Heart left ventricle (tissue), 13 donors: ENCODE results near the gene CEP170.

Experiments
- POLR2A ChIP-seq, 2 donors: fragments of 450-650 bp; IDR thresholded peaks; one replicate each; pipeline ENCODE4 v1.6.1; 2017; ENCODE audit warnings: antibody characterized with exemption in 2 of 2, mild to moderate bottlenecking in 2 of 2, moderate library complexity in 2 of 2
- TF ChIP-seq, protein P1 (sequence below), 12 donors: fragments of 200-600 bp; sonication (generic) in 4 of 12; IDR thresholded peaks; one replicate each; pipeline versions ENCODE4 v1.5.0 to v1.8.0; 2018 to 2022; ENCODE audit warnings: antibody characterized with exemption in 12 of 12, mild to moderate bottlenecking in 5 of 12
- donor health status: ischemic (EF 13 %, LVEDD 7.1; RV severe dilation, severe dysfunction).
- donor health status: DM: no; HTN: yes; CAD: no.
- donor health status: DM: no; HTN: no; CAD: no.
- donor health status: ischemic (EF 25% LVEDD 6.9; RV normal size, moderate dysfunction).
- donor health status: ischemic (EF 25% LVEDD 5.7; RV mildly dilated, moderate dysfunction).
- donor health status: ischemic (EF 35%, LVEDD 5.7; RV mildly dilated, moderate dysfunction).
- donor health status: nonischemic (EF 11% LVEDD 7.7; RV severe dilation, severe dysfunction).
- donor health status: DM: yes; HTN: yes; CAD: no.
- donor health status: PGD.
- donor health status: ischemic (EF 29% LVEDD 5.4; RV normal size, mild dysfunction).
- donor health status: nonischemic (EF 23%, LVEDD 6.1; RV moderate dilation, normal function).

DNA sequence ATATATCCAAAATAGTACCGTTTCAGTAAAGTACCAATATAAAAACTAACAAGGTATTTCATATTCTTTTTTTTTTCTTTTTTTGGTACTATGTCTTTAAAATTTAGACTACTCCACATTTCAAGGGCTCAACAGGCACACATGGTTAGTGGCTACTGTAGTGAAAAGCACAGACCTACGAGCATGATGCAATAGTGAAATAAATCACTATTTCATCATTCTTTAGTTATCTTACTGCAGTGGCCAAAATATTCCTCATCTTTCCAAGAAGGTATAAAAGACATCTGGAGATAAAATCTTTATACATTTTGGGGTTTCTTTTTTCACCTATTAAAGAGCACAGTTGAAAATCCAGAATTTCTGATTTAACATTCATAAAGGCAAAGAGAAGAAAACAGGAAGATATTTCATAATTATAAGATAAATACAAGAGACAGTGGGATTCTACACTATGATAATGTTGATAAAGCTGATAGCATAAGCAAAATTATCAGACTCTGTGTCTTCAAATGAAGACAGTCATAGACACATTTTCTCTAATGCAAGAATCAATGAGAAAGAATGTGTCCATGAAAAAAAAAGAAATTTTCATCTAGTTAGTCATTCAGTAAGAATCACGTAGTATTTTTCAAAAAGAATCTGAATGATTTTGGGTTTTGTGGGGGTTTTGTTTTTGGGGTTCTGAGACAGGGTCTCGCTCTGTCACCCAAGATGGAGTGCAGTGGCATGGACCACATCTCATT, 41.9 kb downstream of the CEP170 start:
- TF ChIP-seq, protein P1, sequence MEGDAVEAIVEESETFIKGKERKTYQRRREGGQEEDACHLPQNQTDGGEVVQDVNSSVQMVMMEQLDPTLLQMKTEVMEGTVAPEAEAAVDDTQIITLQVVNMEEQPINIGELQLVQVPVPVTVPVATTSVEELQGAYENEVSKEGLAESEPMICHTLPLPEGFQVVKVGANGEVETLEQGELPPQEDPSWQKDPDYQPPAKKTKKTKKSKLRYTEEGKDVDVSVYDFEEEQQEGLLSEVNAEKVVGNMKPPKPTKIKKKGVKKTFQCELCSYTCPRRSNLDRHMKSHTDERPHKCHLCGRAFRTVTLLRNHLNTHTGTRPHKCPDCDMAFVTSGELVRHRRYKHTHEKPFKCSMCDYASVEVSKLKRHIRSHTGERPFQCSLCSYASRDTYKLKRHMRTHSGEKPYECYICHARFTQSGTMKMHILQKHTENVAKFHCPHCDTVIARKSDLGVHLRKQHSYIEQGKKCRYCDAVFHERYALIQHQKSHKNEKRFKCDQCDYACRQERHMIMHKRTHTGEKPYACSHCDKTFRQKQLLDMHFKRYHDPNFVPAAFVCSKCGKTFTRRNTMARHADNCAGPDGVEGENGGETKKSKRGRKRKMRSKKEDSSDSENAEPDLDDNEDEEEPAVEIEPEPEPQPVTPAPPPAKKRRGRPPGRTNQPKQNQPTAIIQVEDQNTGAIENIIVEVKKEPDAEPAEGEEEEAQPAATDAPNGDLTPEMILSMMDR (IDR thresholded peaks at IDR 0.05) = no peak
- no peak for TF ChIP-seq POLR2A (IDR thresholded peaks at IDR 0.05)
